ENCODE results near the gene ROBO1. TPM values are rescaled to one million over a fixed set of nuclear protein-coding genes. Genes with fewer than 3 reads are reported as not detected.

ROBO1 gene
- total RNA-seq, 1 experiment from 2014 or later = 22.9 TPM

- DNase-seq (ENCODE audit: low read depth) = no peak
Measured at GRCh38 chr3:79018265-79018664, 749.5 kb downstream of the ROBO1 start.

GRCh38 chr3:79016587-79017376 is 751.0 kb downstream of the ROBO1 start:
- DNase-seq (ENCODE audit: low read depth) = no peak

- no peak for DNase-seq (ENCODE audit: low read depth)
Measured at GRCh38 chr3:79015854-79016253, 751.9 kb downstream of the ROBO1 start.

GRCh38 chr3:79012946-79013362 is 754.8 kb downstream of the ROBO1 start:
- DNase-seq (ENCODE audit: low read depth) = no peak

GRCh38 chr3:79012530-79012913 is 755.3 kb downstream of the ROBO1 start:
- no peak for DNase-seq (ENCODE audit: low read depth)

- no peak for DNase-seq (ENCODE audit: low read depth)
Measured at GRCh38 chr3:79011821-79012529, 755.8 kb downstream of the ROBO1 start.

GRCh38 chr3:79009861-79010260 is 757.9 kb downstream of the ROBO1 start:
- DNase-seq (ENCODE audit: low read depth) = no peak

GRCh38 chr3:79006077-79006476 is 761.7 kb downstream of the ROBO1 start:
- DNase-seq (ENCODE audit: low read depth) = no peak

GRCh38 chr3:79005084-79005483 is 762.7 kb downstream of the ROBO1 start:
- DNase-seq (ENCODE audit: low read depth) = peak; percentile 72

- DNase-seq (ENCODE audit: low read depth) = no peak
Measured at GRCh38 chr3:79003994-79004393, 763.8 kb downstream of the ROBO1 start.

- no peak for DNase-seq (ENCODE audit: low read depth)
Measured at GRCh38 chr3:79002465-79003372, 765.1 kb downstream of the ROBO1 start.

GRCh38 chr3:79001255-79001654 is 766.5 kb downstream of the ROBO1 start:
- no peak for DNase-seq (ENCODE audit: low read depth)

GRCh38 chr3:78999139-78999538 is 768.7 kb downstream of the ROBO1 start:
- no peak for DNase-seq (ENCODE audit: low read depth)

- no peak for DNase-seq (ENCODE audit: low read depth)
Measured at GRCh38 chr3:78995087-78995486, 772.7 kb downstream of the ROBO1 start.

- peak; percentile 24 for DNase-seq (ENCODE audit: low read depth)
Measured at GRCh38 chr3:78994174-78995027, 773.4 kb downstream of the ROBO1 start.

GRCh38 chr3:78993375-78993774 is 774.4 kb downstream of the ROBO1 start:
- no peak for DNase-seq (ENCODE audit: low read depth)

GRCh38 chr3:78992830-78993229 is 775.0 kb downstream of the ROBO1 start:
- no peak for DNase-seq (ENCODE audit: low read depth)

GRCh38 chr3:78992400-78992799 is 775.4 kb downstream of the ROBO1 start:
- DNase-seq (ENCODE audit: low read depth) = no peak

GRCh38 chr3:78991656-78992055 is 776.1 kb downstream of the ROBO1 start:
- no peak for DNase-seq (ENCODE audit: low read depth)

GRCh38 chr3:78990156-78990555 is 777.6 kb downstream of the ROBO1 start:
- DNase-seq (ENCODE audit: low read depth) = no peak

- peak; percentile 34 for DNase-seq (ENCODE audit: low read depth)
Measured at GRCh38 chr3:78988324-78988723, 779.5 kb downstream of the ROBO1 start.
